Lung (tissue), 12 donors: ENCODE results near the gene PBRM1. TPM values are rescaled to one million over a fixed set of nuclear protein-coding genes. Genes with fewer than 3 reads are reported as not detected.

ENCODE experiments used
- ATAC-seq: fragments of 200-7000 bp; cut with Tn5 transposase; one replicate; pipeline ENCODE4 v1.9.1; 2020; ENCODE audit warnings: moderate number of reproducible peaks; ENCODE audit not compliant: insufficient read depth, low FRiP score
- DNase-seq, 3 donors: peaks; one replicate each; pipeline ENCODE4 v3.0.0-alpha.2; 2013 to 2017
- H3K27ac ChIP-seq, 2 donors: one replicate each; pipeline ENCODE4 v1.5.1; 2013; ENCODE audit warnings: mild to moderate bottlenecking in 2 of 2, moderate library complexity in 2 of 2, control low read depth in 1 of 2, inconsistent platforms in 1 of 2, low read depth in 1 of 2, low read length in 1 of 2
- H3K27me3 ChIP-seq, 3 donors: one replicate each; pipeline ENCODE4 v1.5.1; 2013; ENCODE audit warnings: low read length in 2 of 3; ENCODE audit not compliant: control insufficient read depth in 3 of 3, insufficient read depth in 3 of 3
- H3K36me3 ChIP-seq, 4 donors: one replicate each; pipeline ENCODE4 v1.5.1; 2013; ENCODE audit warnings: low read length in 4 of 4, mild to moderate bottlenecking in 1 of 4, moderate library complexity in 1 of 4; ENCODE audit not compliant: control insufficient read depth in 4 of 4, insufficient read depth in 4 of 4
- H3K4me1 ChIP-seq, 5 donors: one replicate each; pipeline ENCODE4 v1.5.1; 2013; ENCODE audit warnings: low read length in 5 of 5, mild to moderate bottlenecking in 2 of 5, moderate library complexity in 1 of 5; ENCODE audit not compliant: control insufficient read depth in 5 of 5, insufficient read depth in 5 of 5
- H3K4me3 ChIP-seq: one replicate; pipeline ENCODE4 v1.5.1; 2013; ENCODE audit warnings: mild to moderate bottlenecking, control low read depth, moderate library complexity
- H3K9ac ChIP-seq, 2 donors: one replicate each; pipeline ENCODE4 v1.5.1; 2013; ENCODE audit warnings: low read length in 2 of 2, control low read depth in 1 of 2; ENCODE audit not compliant: insufficient read depth in 1 of 2
- H3K9me3 ChIP-seq, 4 donors: one replicate each; pipeline ENCODE4 v1.5.1; 2013; ENCODE audit warnings: low read length in 3 of 4, mild to moderate bottlenecking in 1 of 4, moderate library complexity in 1 of 4; ENCODE audit not compliant: control insufficient read depth in 4 of 4, insufficient read depth in 3 of 4
- WGBS, 2 donors: extraction: QIAGEN DNeasy Blood & Tissue Kit; methylation state at CpG; one replicate each; pipeline ENCODE4 v1.1.7; 2013; 5-methylcytosine and 5-hydroxymethylcytosine counted together
- polyA plus RNA-seq, 2 donors: library from polyadenylated mRNA; stranded (reverse); fragments of 200-250 nt; gene quantifications; one replicate each; pipeline ENCODE4 v1.2.1, GENCODE V29; 2013
- total RNA-seq, 2 donors: library from RNA; depleted of rRNA in 1 of 2; stranded (reverse); fragments of >200 nt in 1 of 2; gene quantifications; one replicate each; pipeline ENCODE4 v1.2.1, GENCODE V29; 2014 to 2021
- TF ChIP-seq, protein P1 (sequence below): IDR thresholded peaks from 2 replicates; pipeline ENCODE4 v1.5.1; 2012; ENCODE audit warnings: mild to moderate bottlenecking; ENCODE audit errors: control extremely low read depth, extremely low read depth
- donor health status: control.
- donor health status: control.
- donor health status: Bipolar disorder and iron deficiency.
- donor health status: healthy.
- donor health status: DM: yes; HTN: yes; CAD: no.

The PBRM1 gene
- total and polyA plus RNA-seq, 4 donors: 9.8 to 92.8 (median 40.7) TPM

DNA sequence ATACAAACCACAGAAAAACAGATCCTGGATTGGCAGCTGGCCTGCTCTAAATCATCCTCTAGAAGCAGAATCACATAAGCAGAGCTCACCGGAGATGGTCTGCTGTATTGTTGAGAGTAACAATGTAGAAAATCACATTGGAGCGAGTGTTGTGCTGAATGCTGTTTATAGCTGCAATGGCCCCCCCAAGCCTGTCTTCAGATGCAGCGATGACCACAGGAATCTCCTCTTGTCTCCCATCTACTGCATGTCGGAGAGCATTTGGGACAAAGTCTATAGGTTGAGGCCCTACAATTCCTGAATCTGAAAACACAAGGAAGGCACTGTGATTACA lies 11.9 kb upstream of the PBRM1 start:
- TF ChIP-seq, protein P1, sequence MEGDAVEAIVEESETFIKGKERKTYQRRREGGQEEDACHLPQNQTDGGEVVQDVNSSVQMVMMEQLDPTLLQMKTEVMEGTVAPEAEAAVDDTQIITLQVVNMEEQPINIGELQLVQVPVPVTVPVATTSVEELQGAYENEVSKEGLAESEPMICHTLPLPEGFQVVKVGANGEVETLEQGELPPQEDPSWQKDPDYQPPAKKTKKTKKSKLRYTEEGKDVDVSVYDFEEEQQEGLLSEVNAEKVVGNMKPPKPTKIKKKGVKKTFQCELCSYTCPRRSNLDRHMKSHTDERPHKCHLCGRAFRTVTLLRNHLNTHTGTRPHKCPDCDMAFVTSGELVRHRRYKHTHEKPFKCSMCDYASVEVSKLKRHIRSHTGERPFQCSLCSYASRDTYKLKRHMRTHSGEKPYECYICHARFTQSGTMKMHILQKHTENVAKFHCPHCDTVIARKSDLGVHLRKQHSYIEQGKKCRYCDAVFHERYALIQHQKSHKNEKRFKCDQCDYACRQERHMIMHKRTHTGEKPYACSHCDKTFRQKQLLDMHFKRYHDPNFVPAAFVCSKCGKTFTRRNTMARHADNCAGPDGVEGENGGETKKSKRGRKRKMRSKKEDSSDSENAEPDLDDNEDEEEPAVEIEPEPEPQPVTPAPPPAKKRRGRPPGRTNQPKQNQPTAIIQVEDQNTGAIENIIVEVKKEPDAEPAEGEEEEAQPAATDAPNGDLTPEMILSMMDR: no peak
- H3K36me3 ChIP-seq: peaks cover 25 to 58% (median 48%) of the 10 kb centered on the region in 4 donors

DNA sequence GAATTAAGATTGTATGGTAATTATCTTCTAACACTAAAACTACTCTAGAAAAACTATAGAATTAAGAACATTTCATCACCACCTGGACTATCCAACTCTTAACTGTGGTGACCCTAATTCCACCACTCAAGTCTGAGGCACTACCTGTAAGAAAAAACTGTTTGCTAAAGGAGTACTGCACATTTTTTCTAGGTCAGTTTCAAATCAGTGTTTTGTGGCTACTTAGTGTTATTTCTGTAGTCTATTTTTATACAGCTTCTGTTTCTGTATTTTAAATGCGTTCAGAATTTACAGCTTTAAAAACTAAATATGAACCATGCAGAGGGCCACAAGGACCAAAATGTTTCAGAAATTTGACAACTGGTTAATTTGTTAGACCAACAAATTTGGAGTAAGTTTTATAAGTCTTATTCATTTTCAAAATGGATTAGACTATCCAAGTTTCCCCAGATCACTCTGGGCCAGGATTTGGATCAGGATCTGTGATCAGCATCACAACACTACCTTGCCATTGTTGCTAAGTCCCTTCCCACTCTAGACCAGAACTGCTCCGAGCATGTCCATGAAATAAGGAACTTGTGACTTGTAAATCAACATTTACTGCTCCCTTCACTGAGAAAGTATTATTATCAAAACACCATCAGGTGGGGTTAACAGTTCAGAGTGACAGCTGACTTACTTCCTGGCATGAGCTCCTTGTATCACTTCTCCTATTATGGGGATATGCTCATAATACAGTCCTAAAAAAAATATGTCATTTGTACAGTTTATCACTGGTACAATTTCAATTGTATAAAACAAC lies 11.3 kb upstream of the PBRM1 start:
- Histone ChIP-seq H3K36me3 (peaks cover 26 to 63% (median 53%) of the 10 kb centered on the region in 4 donors), H3K4me3 (no peak overlapping the region), H3K27ac (no peak overlapping the region), H3K4me1 (no peaks in the 10 kb centered on the region), H3K9me3 (no peaks in the 10 kb centered on the region), H3K9ac (no peak overlapping the region), H3K27me3 (no peaks in the 10 kb centered on the region)
- DNase-seq: no peak
- TF ChIP-seq, protein P1: no peak
- ATAC-seq: no peak
- 85% methylated on average over 2 of the region's 2 CpGs for WGBS, 2 donors

More for the DNA sequence above, 11.9 kb upstream of the PBRM1 start:
- 94 to 95% methylated on average over 4 of the region's 4 CpGs for WGBS, 2 donors
- DNase-seq (no peak), ATAC-seq (no peak)
- Histone ChIP-seq H3K9me3 (no peaks in the 10 kb centered on the region), H3K27ac (no peak overlapping the region), H3K9ac (no peak overlapping the region), H3K27me3 (no peaks in the 10 kb centered on the region), H3K4me1 (no peaks in the 10 kb centered on the region), H3K4me3 (no peak overlapping the region)

DNA sequence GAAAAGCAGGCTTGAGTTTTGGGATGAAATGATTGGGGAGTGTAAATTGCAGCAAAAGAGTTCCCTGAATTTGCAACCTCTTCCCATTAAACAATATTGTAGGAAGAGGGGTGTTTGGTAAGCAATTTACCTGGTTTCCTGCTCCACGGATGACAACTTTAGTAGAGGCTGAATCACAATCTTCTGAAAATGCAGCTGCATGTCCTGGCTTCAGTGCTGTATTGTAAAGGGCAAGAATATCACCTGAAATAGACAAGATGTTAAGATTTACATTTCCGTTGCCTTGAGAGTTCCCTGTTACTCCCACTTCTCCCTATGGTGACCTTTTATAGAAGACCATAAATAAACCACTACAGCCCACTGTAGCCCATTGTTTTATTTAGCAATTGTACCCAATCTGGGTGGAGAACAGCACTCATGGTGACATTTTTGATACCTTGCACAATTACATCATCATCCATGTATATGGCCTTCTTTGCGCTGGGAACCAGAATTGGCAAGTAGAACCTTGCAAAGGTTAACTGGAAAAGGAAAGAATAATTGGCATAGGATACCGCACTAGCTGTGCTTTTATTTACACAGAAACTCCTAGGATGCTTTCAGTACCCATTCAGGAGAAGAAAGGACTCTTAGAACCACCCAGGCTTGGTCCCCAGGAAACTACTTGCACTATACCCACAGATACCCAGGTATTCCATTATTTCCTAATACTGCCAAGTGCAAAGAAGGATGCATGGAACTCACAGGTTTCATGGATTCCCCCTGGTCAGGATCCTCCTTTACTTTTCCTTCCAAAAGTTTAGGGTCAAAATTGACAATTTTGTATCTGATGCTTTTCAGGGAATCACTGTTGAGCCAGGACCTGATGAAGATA lies 10.3 kb upstream of the PBRM1 start:
- Histone ChIP-seq H3K4me1 (no peaks in the 10 kb centered on the region), H3K36me3 (peaks cover 26 to 69% (median 56%) of the 10 kb centered on the region in 4 donors), H3K9me3 (no peaks in the 10 kb centered on the region), H3K27ac (no peak overlapping the region), H3K9ac (no peak overlapping the region), H3K27me3 (no peaks in the 10 kb centered on the region), H3K4me3 (no peak overlapping the region)
- no peak for DNase-seq
- TF ChIP-seq, protein P1: no peak
- whole genome bisulfite sequencing, 2 donors: 80 to 86% methylated on average over 4 of the region's 4 CpGs
- ATAC-seq: no peak
